Common myeloid progenitor, CD34-positive (primary cell): ENCODE data around the gene PARD6B.

ENCODE experiments used
- CTCF ChIA-PET: fragments of 350-600 bp; sonication (Branson Sonifier 250); formaldehyde crosslinking; loops from one replicate; lab custom pipeline; 2021; ENCODE audit warnings: antibody characterized with exemption; lab: Charles Lee
- POLR2A ChIA-PET: fragments of 350-600 bp; sonication (Branson Sonifier 250); formaldehyde crosslinking; loops from one replicate; lab custom pipeline; 2021; ENCODE audit warnings: antibody characterized with exemption; lab: Charles Lee
- DNase-seq, 3 donors: peaks; one replicate each; pipeline versions ENCODE4 v3.0.0 to v3.0.0-alpha.2; 2013
- H3K27ac ChIP-seq, 2 experiments: 1 replicate in 1 of 2; 2 replicates in 1 of 2; pipeline ENCODE4 v1.7.0; 2013; ENCODE audit warnings: inconsistent platforms in 2 of 2, low read length in 2 of 2, mild to moderate bottlenecking in 2 of 2, low read depth in 1 of 2, moderate library complexity in 1 of 2; ENCODE audit not compliant: severe bottlenecking in 2 of 2, insufficient read depth in 1 of 2, poor library complexity in 1 of 2
- H3K27me3 ChIP-seq, 5 experiments: replicated peaks in 2 of 5; 1 replicate in 3 of 5; 2 replicates in 2 of 5; pipeline versions ENCODE4 v1.6.1 to v1.7.0; 2013; ENCODE audit warnings: low read length in 4 of 5, mild to moderate bottlenecking in 2 of 5, moderate library complexity in 2 of 5, inconsistent platforms in 1 of 5; ENCODE audit not compliant: insufficient read depth in 5 of 5, control insufficient read depth in 4 of 5
- H3K36me3 ChIP-seq, 4 experiments: 1 replicate in 2 of 4; 2 replicates in 2 of 4; pipeline versions ENCODE4 v1.6.1 to v1.7.0; 2013; ENCODE audit warnings: low read length in 3 of 4, control low read depth in 1 of 4, mild to moderate bottlenecking in 1 of 4; ENCODE audit not compliant: control insufficient read depth in 4 of 4, insufficient read depth in 4 of 4
- H3K4me1 ChIP-seq, 4 experiments: 1 replicate in 3 of 4; 2 replicates in 1 of 4; pipeline versions ENCODE4 v1.6.1 to v1.7.1; 2013; ENCODE audit warnings: low read length in 3 of 4, mild to moderate bottlenecking in 3 of 4, control low read depth in 1 of 4, inconsistent platforms in 1 of 4, moderate library complexity in 1 of 4; ENCODE audit not compliant: control insufficient read depth in 4 of 4, insufficient read depth in 4 of 4; ENCODE audit errors: control extremely low read depth in 1 of 4
- H3K4me3 ChIP-seq, 7 experiments: 1 replicate in 4 of 7; 2 replicates in 3 of 7; pipeline versions ENCODE4 v1.5.1 to v1.7.0; 2013; ENCODE audit warnings: mild to moderate bottlenecking in 7 of 7, low read length in 6 of 7, moderate library complexity in 6 of 7, inconsistent platforms in 2 of 7, low read depth in 2 of 7, control low read depth in 1 of 7; ENCODE audit not compliant: insufficient read depth in 4 of 7, control insufficient read depth in 1 of 7; ENCODE audit errors: extremely low read depth in 1 of 7
- H3K9me3 ChIP-seq, 5 experiments: 1 replicate in 4 of 5; 2 replicates in 1 of 5; pipeline versions ENCODE4 v1.6.1 to v1.7.1; 2013; ENCODE audit warnings: low read length in 4 of 5, mild to moderate bottlenecking in 2 of 5, inconsistent platforms in 1 of 5, low read depth in 1 of 5, moderate library complexity in 1 of 5; ENCODE audit not compliant: control insufficient read depth in 4 of 5, insufficient read depth in 2 of 5; ENCODE audit errors: control extremely low read depth in 1 of 5
- WGBS: methylation state at CpG from one replicate; pipeline ENCODE4 v1.1.5; 2013; ENCODE audit not compliant: insufficient coverage; 5-methylcytosine and 5-hydroxymethylcytosine counted together

The PARD6B gene

DNA sequence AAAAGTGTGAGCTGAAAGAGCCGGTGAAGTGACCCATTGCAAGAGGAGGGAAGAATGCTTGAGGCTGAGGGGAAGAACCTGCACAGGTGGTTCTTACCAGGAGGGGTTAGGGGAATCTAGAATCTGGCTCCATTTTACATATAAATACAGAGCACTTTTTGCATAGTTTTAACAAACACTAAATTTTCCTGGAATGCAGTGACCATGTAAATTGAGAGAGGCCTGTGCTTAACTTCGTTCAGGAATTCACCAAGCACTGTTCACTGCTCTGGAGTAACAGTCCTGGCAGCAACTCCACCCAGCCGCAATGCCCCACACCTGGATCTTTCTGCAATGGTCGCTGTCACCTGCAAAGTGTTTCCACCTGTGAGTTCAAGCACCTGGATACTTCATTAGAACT, 26.9 kb upstream of the PARD6B start:
- 98% methylated on average over 3 of the region's 4 CpGs for WGBS
- no peak for DNase-seq
- Histone ChIP-seq H3K4me1 (no peaks in the 10 kb centered on the region), H3K36me3 (no peaks in the 10 kb centered on the region), H3K9me3 (no peaks in the 10 kb centered on the region), H3K4me3 (no peak overlapping the region), H3K27ac (no peak overlapping the region), H3K27me3 (no peaks in the 10 kb centered on the region)
- POLR2A ChIA-PET: interaction anchor here (0.7 kb wide), 1 partner anchor 544 kb away, joined by 3 read pairs; no protein-coding TSS in a partner anchor
- CTCF ChIA-PET: interaction anchor here (0.7 kb wide), 1 partner anchor 96 kb away, joined by 3 read pairs; no protein-coding TSS in a partner anchor

DNA sequence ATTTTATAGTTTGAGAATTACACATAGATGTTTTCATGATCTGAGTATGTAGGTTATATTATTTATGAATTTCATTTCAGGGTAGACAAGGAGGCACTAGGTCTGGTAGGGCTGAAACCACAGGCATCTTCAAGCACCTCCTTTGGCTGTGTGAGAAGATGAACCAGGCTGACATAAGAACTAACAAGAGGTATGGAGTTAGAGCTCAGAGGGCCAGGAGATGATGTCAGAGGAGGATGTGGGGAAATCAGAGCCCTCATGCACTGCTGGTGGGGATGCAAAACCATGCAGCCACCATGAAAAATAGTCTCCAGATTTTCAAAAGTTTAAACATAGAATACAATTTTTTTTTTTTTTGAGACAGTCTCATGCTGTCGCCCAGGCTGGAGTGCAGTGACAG, 26.4 kb upstream of the PARD6B start:
- no peak overlapping the region for H3K4me3 ChIP-seq
- H3K9me3 ChIP-seq: no peaks in the 10 kb centered on the region
- ChIA-PET POLR2A (no interaction called here), CTCF (interaction anchor here (0.7 to 1.1 kb wide), 3 partner anchors 9 to 96 kb away, joined by 3 read pairs; no protein-coding TSS in a partner anchor)
- no peak for DNase-seq
- 100% methylated on average over 1 of the region's 1 CpG for WGBS
- H3K4me1 ChIP-seq: no peaks in the 10 kb centered on the region
- no peaks in the 10 kb centered on the region for H3K36me3 ChIP-seq
- H3K27me3 ChIP-seq: no peaks in the 10 kb centered on the region
- H3K27ac ChIP-seq: no peak overlapping the region

DNA sequence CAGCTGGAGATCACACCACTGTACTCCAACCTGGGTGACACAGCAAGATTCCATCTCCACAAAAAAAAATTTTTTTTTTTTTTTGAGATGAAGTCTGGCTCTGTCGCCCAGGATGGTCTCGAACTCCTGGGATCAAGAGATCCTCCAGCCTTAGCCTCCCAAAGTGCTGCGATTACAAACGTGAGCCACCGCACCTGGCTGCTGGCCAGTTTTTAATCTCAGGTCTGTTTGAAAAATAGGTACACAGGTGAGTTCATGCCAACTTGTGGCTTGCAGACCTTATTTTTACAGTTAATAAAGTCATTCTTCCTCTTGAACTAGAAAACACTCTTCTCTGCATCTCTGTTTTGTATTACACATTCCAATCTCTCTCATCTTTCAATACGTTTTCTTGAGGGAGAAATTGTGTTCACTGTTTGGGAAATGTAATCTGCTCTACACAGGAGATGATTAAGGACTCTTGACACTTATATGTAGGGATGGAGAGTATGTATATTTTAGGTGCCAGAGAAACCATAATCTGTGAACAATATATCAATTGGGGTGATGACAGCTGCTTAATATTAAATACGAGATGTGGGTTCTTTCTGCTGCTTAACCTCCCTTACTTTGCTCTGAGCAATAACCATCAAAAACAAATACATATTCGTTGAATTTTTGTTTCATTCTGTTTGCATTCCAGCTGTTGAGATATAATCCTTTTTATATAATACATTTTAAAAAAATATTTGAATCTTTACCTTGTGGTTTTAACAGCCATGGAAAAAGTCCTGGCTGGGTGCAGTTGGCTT, 22.3 kb upstream of the PARD6B start:
- WGBS: 100% methylated on average over 3 of the region's 8 CpGs
- H3K4me3 ChIP-seq: no peak overlapping the region
- no peak overlapping the region for H3K27ac ChIP-seq
- no peaks in the 10 kb centered on the region for H3K27me3 ChIP-seq
- no peaks in the 10 kb centered on the region for H3K9me3 ChIP-seq
- no peaks in the 10 kb centered on the region for H3K36me3 ChIP-seq
- no peaks in the 10 kb centered on the region for H3K4me1 ChIP-seq
- POLR2A ChIA-PET: no interaction called here
- DNase-seq: no peak
- CTCF ChIA-PET: no interaction called here

DNA sequence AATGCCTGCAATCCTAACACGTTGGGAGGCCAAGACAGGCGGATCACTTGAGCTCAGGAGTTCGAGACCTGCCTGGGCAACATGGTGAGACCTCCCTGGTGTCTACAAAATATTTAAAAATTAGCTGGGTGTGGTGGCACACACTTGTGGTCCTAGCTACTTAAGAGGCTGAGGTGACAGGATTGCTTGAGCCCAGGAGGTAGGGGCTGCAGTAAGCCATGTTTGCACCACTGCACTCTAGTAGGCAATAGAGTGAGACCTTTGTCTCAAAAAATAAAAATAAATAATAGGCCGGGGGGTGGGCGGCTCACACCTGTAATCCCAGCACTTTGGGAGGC, 21.8 kb upstream of the PARD6B start:
- Histone ChIP-seq H3K4me3 (no peak overlapping the region), H3K27me3 (no peaks in the 10 kb centered on the region), H3K27ac (no peak overlapping the region), H3K4me1 (no peaks in the 10 kb centered on the region), H3K36me3 (no peaks in the 10 kb centered on the region), H3K9me3 (no peaks in the 10 kb centered on the region)
- CTCF ChIA-PET: no interaction called here
- POLR2A ChIA-PET: no interaction called here
- WGBS: 92% methylated on average over 5 of the region's 5 CpGs
- DNase-seq: no peak

DNA sequence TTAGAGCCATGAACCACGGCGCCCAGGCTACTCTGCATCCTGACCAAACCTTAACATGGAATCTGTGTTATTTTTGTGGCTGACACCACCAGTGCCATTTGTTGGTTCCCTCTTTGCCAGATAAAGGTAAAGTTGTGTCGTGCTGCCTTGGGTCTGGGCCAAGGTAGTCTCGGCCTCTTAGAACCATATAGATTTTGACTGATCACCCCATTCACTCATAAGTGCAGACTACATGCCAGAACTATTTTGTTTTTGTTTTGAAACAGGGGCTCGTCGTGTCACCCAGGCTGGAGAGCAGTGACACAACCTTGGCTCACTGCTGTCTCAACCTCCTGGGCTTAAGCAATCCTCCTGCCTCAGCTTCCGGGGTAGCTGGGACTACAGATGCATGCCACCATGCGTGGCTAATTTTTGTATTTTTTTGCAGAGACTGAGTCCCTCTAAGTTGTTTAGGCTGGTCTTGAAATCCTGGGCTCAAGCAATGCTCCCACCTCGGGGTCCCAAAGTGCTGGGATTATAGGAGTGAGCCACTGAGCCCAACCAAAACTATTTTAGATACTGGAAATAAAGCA, 20.8 kb upstream of the PARD6B start:
- CTCF ChIA-PET: interaction anchor here (1.3 to 1.7 kb wide), 2 partner anchors 18 to 84 kb away, joined by 3 to 5 read pairs; no protein-coding TSS in a partner anchor
- WGBS: 100% methylated on average over 7 of the region's 9 CpGs
- H3K27ac ChIP-seq: no peak overlapping the region

DNA sequence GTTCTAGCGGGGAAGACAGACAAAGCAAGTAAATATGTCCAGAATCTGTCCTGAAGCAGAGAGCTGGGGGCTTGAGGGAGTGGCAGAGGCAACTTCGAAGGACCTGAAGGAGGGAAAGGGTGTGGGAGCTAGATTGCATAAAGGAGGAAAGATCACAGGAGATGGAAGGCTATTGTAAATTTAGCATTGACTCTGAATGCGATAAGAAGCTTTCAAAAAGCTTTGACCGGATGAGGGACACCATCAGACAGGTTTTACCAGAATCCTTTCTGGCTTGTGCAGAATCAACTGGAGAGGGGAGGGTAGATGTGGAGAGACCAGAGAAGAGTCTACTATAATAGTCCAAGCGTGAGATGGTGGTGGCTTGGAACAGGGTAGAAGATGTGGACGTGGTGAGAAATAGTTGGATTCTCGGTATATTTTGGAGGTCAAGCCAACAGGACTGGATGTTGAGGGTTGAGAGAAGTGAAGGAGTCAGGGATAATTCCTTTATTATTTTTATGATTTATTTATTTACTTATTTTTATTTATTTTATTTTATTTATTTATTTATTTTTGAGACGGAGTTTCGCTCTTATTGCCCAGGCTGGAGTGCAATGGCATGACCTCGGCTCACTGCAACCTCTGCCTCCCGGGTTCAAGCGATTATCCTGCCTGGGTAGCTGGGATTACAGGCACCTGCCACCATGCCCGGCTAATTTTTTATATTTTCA, 20.1 kb upstream of the PARD6B start:
- no peaks in the 10 kb centered on the region for H3K9me3 ChIP-seq
- H3K4me3 ChIP-seq: no peak overlapping the region
- WGBS: 96% methylated on average over 9 of the region's 13 CpGs
- no peak for DNase-seq
- CTCF ChIA-PET: interaction anchor here (0.9 to 1.7 kb wide), 4 partner anchors 11 to 85 kb away, joined by 3 to 5 read pairs (median 3); no protein-coding TSS in a partner anchor
- no peaks in the 10 kb centered on the region for H3K4me1 ChIP-seq
- H3K27ac ChIP-seq: no peak overlapping the region
- H3K27me3 ChIP-seq: peaks cover 0 to 3% (median 0%) of the 10 kb centered on the region in 5 experiments
- H3K36me3 ChIP-seq: no peaks in the 10 kb centered on the region
- POLR2A ChIA-PET: no interaction called here

More for the DNA sequence above, 20.8 kb upstream of the PARD6B start:
- DNase-seq: no peak
- Histone ChIP-seq H3K27me3 (peaks cover 0 to under 1% (median 0%) of the 10 kb centered on the region in 5 experiments), H3K9me3 (no peaks in the 10 kb centered on the region), H3K4me3 (no peak overlapping the region), H3K4me1 (no peaks in the 10 kb centered on the region), H3K36me3 (no peaks in the 10 kb centered on the region)
- POLR2A ChIA-PET: no interaction called here
